Smooth muscle cell of the umbilical artery (primary cell): ENCODE data around the gene ITGA8. TPM values are rescaled to one million over a fixed set of nuclear protein-coding genes. Genes with fewer than 3 reads are reported as not detected.

Source experiments
- total RNA-seq: library from RNA; depleted of rRNA; stranded (reverse); fragments of >200 nt; gene quantifications from 2 replicates; pipeline ENCODE4 v1.2.3, GENCODE V29; 2014

The ITGA8 gene
- under 0.01 and 0.05 TPM in 2 replicates for total RNA-seq

GRCh38 chr10:15719899-15720634 is at the start of gene ITGA8:
Gene ITGA8 (minus strand): TSS chr10:15719922. CDS start chr10:15719771, 151 bp downstream.

Other genes with a start within 250 kb of the ITGA8 start
- 36.2 and 36.5 TPM in 2 replicates for gene MINDY3, start 140.6 kb upstream of the ITGA8 start, total RNA-seq